GM19193 (cell line): ENCODE measurements around the gene ADISSP.

ENCODE experiments used
- POLR2A ChIP-seq: IDR thresholded peaks from 4 replicates; pipeline ENCODE4 v1.6.1; 2011; ENCODE audit not compliant: insufficient read depth, insufficient read length; ENCODE audit errors: extremely low read depth

Gene ADISSP

DNA sequence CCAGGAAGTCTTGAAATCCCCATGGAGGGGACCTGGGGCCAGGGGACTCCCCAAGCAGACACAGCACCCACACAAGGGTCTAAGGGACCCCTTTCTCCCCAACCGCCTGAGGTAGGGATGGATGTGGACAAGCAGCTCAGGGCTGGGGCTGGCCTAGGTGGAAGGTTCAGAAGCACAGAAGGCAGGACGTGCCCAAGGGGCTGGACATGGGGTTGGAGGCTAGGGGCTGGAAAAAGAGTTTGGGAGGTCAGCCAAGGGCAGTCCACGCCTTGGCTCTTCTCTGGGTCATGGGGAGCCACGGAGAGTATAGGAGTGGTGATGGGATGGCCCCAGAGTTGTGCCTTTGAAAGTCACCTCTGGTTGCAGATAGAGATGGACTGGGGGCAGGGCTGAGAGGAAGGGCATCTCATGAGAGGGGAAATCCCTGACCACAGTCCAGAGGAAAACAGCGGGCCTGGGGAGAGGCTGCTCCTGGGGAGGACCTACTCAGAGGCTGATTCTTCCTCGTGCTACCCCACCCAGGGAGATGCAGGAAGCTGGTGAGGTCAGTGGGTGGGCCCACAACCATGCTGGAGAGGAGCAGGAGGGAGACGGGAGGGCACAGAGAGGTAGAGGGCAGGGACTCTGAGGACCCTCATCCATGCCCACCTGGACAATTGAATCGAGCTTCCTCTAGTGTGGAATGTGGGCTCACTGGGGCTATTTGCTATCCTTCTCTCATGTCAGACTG lies 37.6 kb downstream of the ADISSP start:
- no peak for TF ChIP-seq POLR2A

- TF ChIP-seq POLR2A = no peak
These were observed 38.2 kb downstream of the ADISSP start for GRCh38 chr20:3729378-3729777.

- TF ChIP-seq POLR2A = no peak
These were observed 38.7 kb downstream of the ADISSP start for GRCh38 chr20:3728876-3729275.

DNA sequence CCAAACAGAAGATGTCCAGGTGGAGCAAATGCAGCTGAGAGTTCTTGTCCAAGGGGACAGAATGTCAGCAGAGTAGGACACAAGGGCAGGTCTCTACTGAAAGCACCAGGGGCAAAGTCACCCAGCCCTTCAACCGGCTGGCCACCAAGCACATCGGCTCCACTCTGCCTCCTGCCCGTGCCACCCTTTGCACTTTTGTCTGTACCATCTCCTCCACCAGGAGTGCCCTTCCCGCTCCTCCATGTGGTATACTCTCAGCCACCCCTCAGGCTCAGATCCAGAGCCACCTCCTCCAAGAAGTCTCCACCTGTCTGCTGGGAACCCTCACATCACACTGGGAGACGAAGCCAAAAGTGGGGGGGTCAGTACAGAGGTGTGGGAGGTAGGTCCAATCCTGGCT lies 39.2 kb downstream of the ADISSP start:
- TF ChIP-seq POLR2A = no peak

DNA sequence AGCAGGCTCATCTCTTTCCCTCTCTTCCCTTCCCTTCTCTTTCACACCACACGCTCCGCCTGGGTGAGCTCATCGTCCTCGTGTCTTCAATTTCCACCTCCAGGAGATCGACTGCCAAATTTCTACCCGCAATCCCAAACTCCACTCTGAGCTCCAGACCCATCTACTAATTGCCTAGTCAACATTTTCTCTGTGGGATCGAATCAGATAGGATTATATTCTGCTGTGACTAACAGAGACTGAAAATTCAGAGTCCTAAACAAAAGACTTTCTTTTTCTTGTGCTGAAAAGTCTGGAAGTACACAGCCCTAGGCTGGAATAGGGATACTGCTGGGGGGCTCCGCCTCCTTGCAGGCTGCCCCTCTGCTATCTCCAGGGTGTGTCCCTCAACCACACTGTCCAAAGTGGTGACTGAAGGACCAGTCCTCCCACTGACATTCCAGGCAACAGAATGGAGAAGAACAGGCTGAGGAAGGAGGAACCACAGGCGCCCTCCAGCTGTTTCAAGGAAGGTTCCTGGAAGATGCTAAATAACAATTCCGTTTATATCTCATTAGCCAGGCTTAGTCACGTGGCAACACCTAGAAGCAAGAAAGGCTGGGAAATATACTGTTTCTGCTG lies 40.0 kb downstream of the ADISSP start:
- no peak for TF ChIP-seq POLR2A

GRCh38 chr20:3724356-3724755 lies 43.2 kb downstream of the ADISSP start:
- no peak for TF ChIP-seq POLR2A

DNA sequence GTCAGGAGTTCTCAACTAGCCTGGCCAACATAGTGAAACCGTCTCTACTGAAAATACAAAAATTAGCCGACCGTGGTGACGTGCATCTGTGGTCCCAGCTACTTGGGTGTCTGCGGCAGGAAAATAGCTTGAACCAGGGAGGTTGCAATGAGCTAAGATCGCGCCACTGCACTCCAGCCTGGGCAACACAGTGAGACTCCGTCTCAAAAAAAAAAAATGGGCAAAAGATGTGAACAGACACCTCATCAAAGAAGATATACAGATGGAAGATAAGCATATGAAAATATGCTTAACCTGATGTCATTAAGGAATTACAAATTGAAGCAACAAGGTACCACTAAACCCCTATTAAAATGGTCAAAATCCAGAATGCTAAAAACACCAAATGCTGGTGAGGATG lies 44.3 kb downstream of the ADISSP start:
- TF ChIP-seq POLR2A = no peak

DNA sequence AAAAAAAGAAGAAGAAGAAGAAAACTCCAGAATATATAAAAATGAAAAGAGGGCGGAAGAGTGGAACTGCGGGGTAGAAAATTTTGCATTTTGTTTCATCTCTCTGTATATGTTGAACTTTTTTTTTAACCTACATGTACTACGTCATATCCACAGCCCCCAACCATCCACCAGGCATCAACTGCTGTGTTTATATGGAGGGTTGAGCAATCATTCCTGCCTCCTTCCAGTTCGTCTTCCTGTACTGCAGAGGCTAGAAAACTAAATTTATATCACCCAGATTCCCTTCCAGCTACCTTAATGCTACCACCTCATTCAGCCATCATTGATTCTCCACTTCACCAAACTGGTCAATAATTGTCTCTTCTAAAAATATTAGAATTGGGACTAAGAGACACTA lies 45.6 kb downstream of the ADISSP start:
- no peak for TF ChIP-seq POLR2A

- TF ChIP-seq POLR2A = no peak
These were observed 46.9 kb downstream of the ADISSP start for GRCh38 chr20:3720626-3721025.

GRCh38 chr20:3720068-3720467 lies 47.5 kb downstream of the ADISSP start:
- TF ChIP-seq POLR2A = no peak

GRCh38 chr20:3719046-3719445 lies 48.5 kb downstream of the ADISSP start:
- TF ChIP-seq POLR2A = no peak

GRCh38 chr20:3716195-3716834 lies 51.2 kb downstream of the ADISSP start:
- no peak for TF ChIP-seq POLR2A

- no peak for TF ChIP-seq POLR2A
These were observed 53.5 kb downstream of the ADISSP start for GRCh38 chr20:3714092-3714491.

DNA sequence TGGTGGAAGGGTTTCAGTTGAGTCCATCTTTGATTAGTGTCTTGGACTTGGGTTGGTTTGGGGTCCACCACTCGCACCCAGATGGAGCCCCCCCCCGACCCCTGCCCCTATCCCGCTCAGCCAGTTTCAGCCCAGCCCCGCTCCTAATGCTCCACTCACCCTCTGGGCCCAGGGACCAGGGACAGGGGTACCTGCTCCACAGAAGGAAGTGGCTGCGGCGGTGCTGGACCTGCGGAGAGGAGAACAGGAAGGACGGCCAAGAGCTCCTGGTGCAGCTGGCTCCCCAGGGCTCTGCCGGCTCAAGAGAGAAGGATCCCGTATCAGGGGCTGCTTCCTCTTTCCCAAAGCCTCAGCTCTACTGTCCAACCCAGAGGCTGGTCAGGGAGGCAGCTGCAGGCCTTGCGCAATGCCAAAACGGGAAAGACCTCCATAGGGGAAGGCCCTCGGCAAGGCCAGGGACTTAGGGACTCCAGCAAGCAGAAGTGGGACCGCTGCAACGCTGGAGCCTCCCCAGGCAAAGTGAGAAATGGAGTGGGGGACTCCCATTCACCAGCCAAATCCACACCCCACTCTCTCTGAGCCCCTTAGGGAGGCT lies 55.2 kb downstream of the ADISSP start, which contains the start of gene SIGLEC1:
SIGLEC1 (minus strand) TSS at position 322 of the 595 bp plus-strand sequence. CDS start 5,472 bp downstream, outside the sequence.
- TF ChIP-seq POLR2A = no peak

DNA sequence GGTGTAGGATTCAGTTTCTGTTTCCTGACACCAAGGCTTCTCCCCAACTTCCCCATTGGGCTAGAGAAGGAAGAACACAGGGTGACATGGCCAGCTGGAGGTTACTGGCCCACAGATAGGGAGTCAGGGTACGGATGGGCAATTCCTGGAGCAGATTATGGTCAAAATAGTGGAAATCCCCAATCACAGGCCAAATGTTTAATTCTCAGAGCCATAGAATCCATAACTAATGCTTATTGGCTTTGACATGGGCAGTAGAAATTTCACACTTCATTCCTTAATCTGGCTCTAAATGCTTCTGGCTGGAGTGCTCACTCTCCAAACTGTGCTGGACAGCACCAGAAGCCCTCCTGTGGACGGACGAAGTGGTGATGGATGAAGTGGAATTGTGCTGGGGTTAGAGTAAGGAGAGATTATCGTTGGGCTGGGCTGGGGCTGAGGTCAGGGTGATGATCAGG lies 56.0 kb downstream of the ADISSP start:
- TF ChIP-seq POLR2A = no peak
